ENCODE measurements around the gene TMEM272.

Gene TMEM272

GRCh38 chr13:51844862-51845573 is at the start of gene TMEM272:
TMEM272 (minus strand) TSS chr13:51845177; CDS start chr13:51838530, 6,647 bp downstream.
- peak; percentile 31 for DNase-seq

- DNase-seq = no peak
These were observed 49.3 kb upstream of the TMEM272 start for GRCh38 chr13:51894239-51894638.

GRCh38 chr13:51892657-51893056 is 47.7 kb upstream of the TMEM272 start:
- no peak for DNase-seq

- no peak for DNase-seq
These were observed 42.5 kb upstream of the TMEM272 start for GRCh38 chr13:51887468-51887867.

GRCh38 chr13:51885651-51886050 is 40.7 kb upstream of the TMEM272 start:
- DNase-seq = no peak

GRCh38 chr13:51883226-51883600 is 38.2 kb upstream of the TMEM272 start:
- no peak for DNase-seq

GRCh38 chr13:51882570-51883225 is 37.7 kb upstream of the TMEM272 start:
- no peak for DNase-seq

GRCh38 chr13:51881296-51881695 is 36.3 kb upstream of the TMEM272 start:
- DNase-seq = no peak

GRCh38 chr13:51879133-51879532 is 34.2 kb upstream of the TMEM272 start:
- no peak for DNase-seq

GRCh38 chr13:51874651-51875050 is 29.7 kb upstream of the TMEM272 start:
- DNase-seq = no peak

GRCh38 chr13:51873837-51874236 is 28.9 kb upstream of the TMEM272 start:
- no peak for DNase-seq

- no peak for DNase-seq
These were observed 28.3 kb upstream of the TMEM272 start for GRCh38 chr13:51873117-51873798.

- DNase-seq = no peak
These were observed 25.6 kb upstream of the TMEM272 start for GRCh38 chr13:51870616-51871015.

GRCh38 chr13:51869916-51870315 is 24.9 kb upstream of the TMEM272 start:
- DNase-seq = no peak

GRCh38 chr13:51867062-51867461 is 22.1 kb upstream of the TMEM272 start:
- DNase-seq = no peak

- DNase-seq = no peak
These were observed 20.9 kb upstream of the TMEM272 start for GRCh38 chr13:51865838-51866237.

- DNase-seq = no peak
These were observed 18.0 kb upstream of the TMEM272 start for GRCh38 chr13:51862957-51863356.

GRCh38 chr13:51861723-51862300 is 16.8 kb upstream of the TMEM272 start, which contains the start of gene CCDC70:
CCDC70 (plus strand) TSS chr13:51861969; CDS start chr13:51865412, 3,443 bp downstream.
- DNase-seq = peak; percentile 84

GRCh38 chr13:51858433-51859247 is 13.7 kb upstream of the TMEM272 start:
- no peak for DNase-seq

- DNase-seq = no peak
These were observed 12.0 kb upstream of the TMEM272 start for GRCh38 chr13:51856998-51857397.

GRCh38 chr13:51856027-51856736 is 11.2 kb upstream of the TMEM272 start:
- DNase-seq = no peak
